ENCODE results near the gene CACNA2D1.

DNA sequence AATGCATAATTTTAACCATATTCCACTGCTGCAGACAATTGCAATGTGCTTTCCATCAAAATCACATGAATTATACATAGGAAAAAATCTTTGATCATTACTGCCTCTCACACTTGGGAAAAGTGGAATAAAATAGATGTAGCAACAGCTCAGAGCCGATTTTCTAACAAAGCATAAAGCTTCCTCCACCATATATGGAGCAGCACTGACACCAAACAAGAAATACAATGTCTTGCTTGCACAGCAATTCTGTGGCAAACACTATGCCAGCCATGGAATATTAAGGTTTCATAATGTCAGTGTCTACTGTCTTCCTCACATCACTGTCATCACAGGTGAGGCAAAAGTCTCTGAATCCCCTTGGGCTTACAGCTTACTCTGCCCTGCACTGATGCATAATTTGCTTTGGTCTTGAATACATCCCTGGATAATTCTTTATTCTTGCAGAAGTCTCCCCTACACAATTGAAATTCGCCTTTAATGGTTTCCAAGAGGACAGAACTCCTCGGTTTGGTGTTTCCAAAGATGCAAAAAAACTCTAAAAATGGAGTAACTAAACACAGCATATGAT, 198.5 kb downstream of the CACNA2D1 start:
- no peak for TF ChIP-seq SP2 (IDR thresholded peaks at IDR 0.05; ENCODE audit: extremely low read depth, low read depth, low read length, poor library complexity, severe bottlenecking)
- no peak for TF ChIP-seq ZNF124 (CRISPR knock-in tag; IDR thresholded peaks at IDR 0.05)
- TF ChIP-seq MYC (IDR thresholded peaks at IDR 0.05; ENCODE audit: low read depth, low read length) = no peak
- TF ChIP-seq MYC (CRISPR knock-in tag; IDR thresholded peaks at IDR 0.05; ENCODE audit: borderline replicate concordance, low read depth) = no peak
- no peak for TF ChIP-seq NR2C1 (IDR thresholded peaks at IDR 0.05)
- no peak for TF ChIP-seq NR2C1 (tag; IDR thresholded peaks at IDR 0.05)
- TF ChIP-seq CEBPB (tag; IDR thresholded peaks at IDR 0.05) = no peak
- no peak for TF ChIP-seq TCF7 (IDR thresholded peaks at IDR 0.05; ENCODE audit: borderline replicate concordance)
- TF ChIP-seq ETV5 (CRISPR knock-in tag; IDR thresholded peaks at IDR 0.05; ENCODE audit: low read depth) = no peak
- no peak for TF ChIP-seq SIN3A (IDR thresholded peaks at IDR 0.05; ENCODE audit: borderline replicate concordance in 2 of 2, control insufficient read depth in 1 of 2, low read depth in 2 of 2, low read length in 2 of 2)
- TF ChIP-seq ZNF644 (tag; IDR thresholded peaks at IDR 0.05; ENCODE audit: low read depth) = no peak
- TF ChIP-seq EP300 (IDR thresholded peaks at IDR 0.05; ENCODE audit: low read length) = no peak
- TF ChIP-seq RBM39 (optimal IDR thresholded peaks at IDR 0.05; ENCODE audit: low read depth, low read length) = no peak
- no peak for TF ChIP-seq NFIX (CRISPR knock-in tag; IDR thresholded peaks at IDR 0.05; ENCODE audit: low read depth)
- TF ChIP-seq SMC3 (conservative IDR thresholded peaks at IDR 0.05; ENCODE audit: insufficient read depth, low read depth, low read length) = no peak
- TF ChIP-seq, protein P1, sequence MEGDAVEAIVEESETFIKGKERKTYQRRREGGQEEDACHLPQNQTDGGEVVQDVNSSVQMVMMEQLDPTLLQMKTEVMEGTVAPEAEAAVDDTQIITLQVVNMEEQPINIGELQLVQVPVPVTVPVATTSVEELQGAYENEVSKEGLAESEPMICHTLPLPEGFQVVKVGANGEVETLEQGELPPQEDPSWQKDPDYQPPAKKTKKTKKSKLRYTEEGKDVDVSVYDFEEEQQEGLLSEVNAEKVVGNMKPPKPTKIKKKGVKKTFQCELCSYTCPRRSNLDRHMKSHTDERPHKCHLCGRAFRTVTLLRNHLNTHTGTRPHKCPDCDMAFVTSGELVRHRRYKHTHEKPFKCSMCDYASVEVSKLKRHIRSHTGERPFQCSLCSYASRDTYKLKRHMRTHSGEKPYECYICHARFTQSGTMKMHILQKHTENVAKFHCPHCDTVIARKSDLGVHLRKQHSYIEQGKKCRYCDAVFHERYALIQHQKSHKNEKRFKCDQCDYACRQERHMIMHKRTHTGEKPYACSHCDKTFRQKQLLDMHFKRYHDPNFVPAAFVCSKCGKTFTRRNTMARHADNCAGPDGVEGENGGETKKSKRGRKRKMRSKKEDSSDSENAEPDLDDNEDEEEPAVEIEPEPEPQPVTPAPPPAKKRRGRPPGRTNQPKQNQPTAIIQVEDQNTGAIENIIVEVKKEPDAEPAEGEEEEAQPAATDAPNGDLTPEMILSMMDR (IDR thresholded peaks at IDR 0.05 in 2 of 3, conservative IDR thresholded peaks at IDR 0.05 in 1 of 3; ENCODE audit: insufficient read depth in 2 of 3, low read depth in 1 of 3, low read length in 3 of 3) = no peak

All from K562 (cell line).